Heart left ventricle (tissue), 16 donors: ENCODE measurements around the gene ASTL. TPM values are rescaled to one million over a fixed set of nuclear protein-coding genes. Genes with fewer than 3 reads are reported as not detected.

Source experiments
- ATAC-seq, 4 donors: fragments of 200-7000 bp; cut with Tn5 transposase; one replicate each; pipeline ENCODE4 v1.9.1; 2020 to 2022; ENCODE audit warnings: moderate library complexity in 4 of 4, mild to moderate bottlenecking in 3 of 4, moderate number of reproducible peaks in 1 of 4
- DNase-seq, 5 donors: peaks; one replicate each; pipeline ENCODE4 v3.0.0-alpha.2; 2020
- H3K27ac ChIP-seq, 12 donors: fragments of 200-600 bp; sonication (generic) in 4 of 12; one replicate each; pipeline versions ENCODE4 v1.5.0 to v1.8.0; 2016 to 2022; ENCODE audit warnings: mild to moderate bottlenecking in 2 of 12
- H3K27me3 ChIP-seq, 9 donors: fragments of 200-600 bp; sonication (generic) in 2 of 9; one replicate each; pipeline versions ENCODE4 v1.5.1 to v1.8.0; 2016 to 2022; ENCODE audit warnings: mild to moderate bottlenecking in 3 of 9
- H3K36me3 ChIP-seq, 9 donors: fragments of 200-600 bp; sonication (generic) in 2 of 9; one replicate each; pipeline versions ENCODE4 v1.5.0 to v1.8.0; 2018 to 2022; ENCODE audit warnings: mild to moderate bottlenecking in 2 of 9
- H3K4me1 ChIP-seq, 12 donors: fragments of 200-600 bp; sonication (generic) in 4 of 12; one replicate each; pipeline versions ENCODE4 v1.5.0 to v1.8.0; 2016 to 2022; ENCODE audit warnings: mild to moderate bottlenecking in 3 of 12
- H3K4me3 ChIP-seq, 12 donors: fragments of 200-600 bp; sonication (generic) in 4 of 12; one replicate each; pipeline versions ENCODE4 v1.5.0 to v1.8.0; 2017 to 2022; ENCODE audit warnings: mild to moderate bottlenecking in 9 of 12, moderate library complexity in 4 of 12
- H3K9me3 ChIP-seq, 12 donors: fragments of 200-600 bp; sonication (generic) in 4 of 12; one replicate each; pipeline versions ENCODE4 v1.5.0 to v1.8.0; 2016 to 2022; ENCODE audit warnings: mild to moderate bottlenecking in 1 of 12
- CTCF ChIP-seq, 12 donors: fragments of 200-600 bp; sonication (generic) in 4 of 12; IDR thresholded peaks; one replicate each; pipeline versions ENCODE4 v1.5.0 to v1.8.0; 2018 to 2022; ENCODE audit warnings: antibody characterized with exemption in 12 of 12, mild to moderate bottlenecking in 5 of 12
- POLR2A ChIP-seq, 2 donors: fragments of 450-650 bp; IDR thresholded peaks; one replicate each; pipeline ENCODE4 v1.6.1; 2017; ENCODE audit warnings: antibody characterized with exemption in 2 of 2, mild to moderate bottlenecking in 2 of 2, moderate library complexity in 2 of 2
- WGBS, 4 donors: extraction: QIAGEN DNeasy Blood & Tissue Kit in 2 of 4; methylation state at CpG; one replicate each; pipeline versions ENCODE4 v1.1.5 to v1.1.7; 2013 to 2018; 5-methylcytosine and 5-hydroxymethylcytosine counted together
- intact Hi-C, 10 donors: fragments of 100-400 bp; cut with DNase I; formaldehyde crosslinking; loops; one replicate each; pipeline versions ENCODE4 v1.11.1 to v1.14.2; 2022
- polyA plus RNA-seq, 2 donors: library from polyadenylated mRNA; stranded (reverse); fragments of 200-250 nt; gene quantifications; one replicate each; pipeline ENCODE4 v1.2.3, GENCODE V29; 2013
- total RNA-seq, 9 donors: library from RNA; depleted of rRNA in 2 of 9; stranded (reverse); fragments of >200 nt in 2 of 9; fragmentation: NEBNext Ultra II Directional in 3 of 9; extraction: Animal tissue kit (Norgen Biotek cat#: 25700) in 3 of 9; gene quantifications; one replicate each; pipeline versions ENCODE4 v1.1.0 to v1.2.4, GENCODE V29; 2016 to 2023
- donor health status: ischemic (EF 13 %, LVEDD 7.1; RV severe dilation, severe dysfunction).
- donor health status: healthy with polysubstance abuse.
- donor health status: DM: no; HTN: yes; CAD: no.
- donor health status: DM: no; HTN: no; CAD: no.
- donor health status: ischemic (EF 25% LVEDD 6.9; RV normal size, moderate dysfunction).
- donor health status: ischemic (EF 25% LVEDD 5.7; RV mildly dilated, moderate dysfunction).
- donor health status: healthy.
- donor health status: DM: yes; HTN: yes; CAD: no.
- donor health status: ischemic (EF 35%, LVEDD 5.7; RV mildly dilated, moderate dysfunction).
- donor health status: nonischemic (EF 11% LVEDD 7.7; RV severe dilation, severe dysfunction).
- donor health status: DM: yes; HTN: yes; CAD: no.
- donor health status: PGD.
- donor health status: ischemic (EF 29% LVEDD 5.4; RV normal size, mild dysfunction).
- donor health status: nonischemic (EF 23%, LVEDD 6.1; RV moderate dilation, normal function).

Gene ASTL
- total and polyA plus RNA-seq, 11 donors = 0.14 TPM; not detected in 10

GRCh38 chr2:96099861-96100798 is 38.2 kb downstream of the ASTL start:
- TF ChIP-seq CTCF (IDR thresholded peaks at IDR 0.05) (no peak), POLR2A (IDR thresholded peaks at IDR 0.05) (no peak)
- DNase-seq = peak in 4 of 5 donors; percentile 3 to 46 (median 18)
- Histone ChIP-seq H3K36me3 (no peaks in the 10 kb centered on the region), H3K4me3 (no peak overlapping the region), H3K27me3 (no peaks in the 10 kb centered on the region), H3K27ac (peak overlapping the region in 7 of 12 donors; percentile 5 to 89 (median 57)), H3K4me1 (peaks cover 18 to 51% (median 31%) of the 10 kb centered on the region in 12 donors), H3K9me3 (peaks cover 0 to 7% (median 3%) of the 10 kb centered on the region in 12 donors)
- intact Hi-C loops = no loop called here
- 77 to 83% (median 78%) methylated on average over 11 to 12 of the region's 12 CpGs for WGBS, 4 donors
- no peak for ATAC-seq

- no peaks in the 10 kb centered on the region for H3K27me3 ChIP-seq
- intact Hi-C loops = no loop called here
- no peaks in the 10 kb centered on the region for H3K9me3 ChIP-seq
- H3K27ac ChIP-seq = peak overlapping the region; percentile 64 to 93 (median 82)
- no peak overlapping the region for H3K4me3 ChIP-seq
- H3K36me3 ChIP-seq = no peaks in the 10 kb centered on the region
- TF ChIP-seq POLR2A (IDR thresholded peaks at IDR 0.05) = peak in 1 of 2 donors; percentile 34
- no peak for TF ChIP-seq CTCF (IDR thresholded peaks at IDR 0.05)
- H3K4me1 ChIP-seq = peaks cover 18 to 46% (median 29%) of the 10 kb centered on the region in 12 donors
- ATAC-seq (peak; percentile 92 to 96 (median 94)), DNase-seq (peak; percentile 67 to 91 (median 87))
- 22 to 37% (median 27%) methylated on average over 8 to 11 of the region's 11 CpGs for WGBS, 4 donors
Measured at GRCh38 chr2:96098900-96099590, 39.3 kb downstream of the ASTL start.

- peak in 3 of 5 donors; percentile 12 to 22 (median 20) for DNase-seq
- Histone ChIP-seq H3K27me3 (no peaks in the 10 kb centered on the region), H3K36me3 (no peaks in the 10 kb centered on the region), H3K4me3 (no peak overlapping the region), H3K4me1 (peaks cover 12 to 39% (median 26%) of the 10 kb centered on the region in 12 donors), H3K9me3 (no peaks in the 10 kb centered on the region), H3K27ac (peak overlapping the region; percentile 64 to 93 (median 82))
- peak; percentile 5 to 27 (median 12) for ATAC-seq
- TF ChIP-seq POLR2A (IDR thresholded peaks at IDR 0.05) (no peak), CTCF (IDR thresholded peaks at IDR 0.05) (no peak)
- intact Hi-C loops = no loop called here
- 82 to 89% (median 88%) methylated on average over 6 to 7 of the region's 7 CpGs for WGBS, 4 donors
Measured at GRCh38 chr2:96097951-96098823, 40.1 kb downstream of the ASTL start.
